Measurements from ENCODE around the gene SLC35A3.

Gene SLC35A3

DNA sequence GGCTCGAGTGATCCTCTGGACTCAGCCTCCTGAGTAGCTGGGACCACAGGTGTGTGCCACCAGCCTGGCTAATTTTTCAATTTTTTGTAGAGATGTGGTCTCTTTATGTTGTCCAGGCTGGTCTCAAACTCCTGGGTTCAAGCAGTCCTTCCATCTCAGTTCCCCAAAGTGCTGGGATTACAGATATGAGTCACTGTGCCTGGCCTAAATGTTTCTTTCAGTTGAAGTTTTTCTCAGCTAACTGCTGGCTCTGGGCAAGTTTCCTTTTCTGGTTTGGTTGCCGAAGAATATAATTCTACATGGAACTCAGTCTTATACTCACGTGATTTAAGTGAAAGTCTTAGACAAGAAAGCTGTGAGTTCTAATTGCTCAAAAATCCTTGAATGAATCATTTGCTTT, 106.0 kb downstream of the SLC35A3 start:
- no peak overlapping the region for H3K4me3 ChIP-seq (ENCODE audit: low read depth, low read length)
- no peak for TF ChIP-seq CTCF (IDR thresholded peaks at IDR 0.05; ENCODE audit: low read depth, low read length)

- H3K4me3 ChIP-seq (ENCODE audit: low read depth, low read length): no peak overlapping the region
- TF ChIP-seq CTCF (IDR thresholded peaks at IDR 0.05; ENCODE audit: low read depth, low read length): no peak
Observed at GRCh38 chr1:100076319-100076718, 106.5 kb downstream of the SLC35A3 start.

DNA sequence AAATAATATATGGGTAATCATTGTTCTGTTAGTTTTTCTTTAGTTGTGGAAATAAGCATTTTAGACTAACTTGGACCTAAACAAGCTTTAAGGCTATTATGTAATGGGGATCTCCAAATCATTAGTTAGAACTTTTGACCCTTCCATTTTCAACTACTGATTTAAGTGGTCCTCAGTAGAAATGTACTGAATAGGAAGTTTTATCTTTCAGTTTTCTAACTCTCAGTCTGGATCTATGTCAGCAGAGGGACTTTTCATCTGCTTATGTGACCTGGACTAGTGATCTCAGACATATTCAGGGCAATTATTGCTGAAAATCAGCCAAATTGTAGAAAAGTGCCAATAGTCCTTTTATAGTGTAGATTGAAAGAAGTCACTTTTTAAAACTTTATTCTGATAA, 106.9 kb downstream of the SLC35A3 start:
- H3K4me3 ChIP-seq (ENCODE audit: low read depth, low read length): no peak overlapping the region
- no peak for TF ChIP-seq CTCF (IDR thresholded peaks at IDR 0.05; ENCODE audit: low read depth, low read length)

DNA sequence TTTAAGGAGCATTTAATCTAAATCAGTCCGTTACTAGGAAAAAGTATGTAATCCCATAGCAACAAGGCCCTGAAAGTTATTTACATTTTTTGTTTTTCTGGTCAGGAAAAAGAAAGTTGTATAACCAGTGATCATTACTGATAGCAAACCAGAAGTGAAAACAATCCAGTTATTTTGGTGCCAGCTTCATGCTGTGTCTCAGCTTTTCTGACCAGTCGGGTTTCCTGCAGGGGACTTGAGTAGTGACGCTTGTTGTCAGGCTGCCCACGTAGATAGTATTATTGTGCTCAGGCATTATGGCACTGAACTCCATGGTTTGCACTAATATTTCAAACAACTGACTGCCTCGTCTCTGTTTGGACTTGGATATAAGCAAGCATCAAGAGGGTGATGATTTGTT, 107.7 kb downstream of the SLC35A3 start:
- no peak overlapping the region for H3K4me3 ChIP-seq (ENCODE audit: low read depth, low read length)
- no peak for TF ChIP-seq CTCF (IDR thresholded peaks at IDR 0.05; ENCODE audit: low read depth, low read length)

DNA sequence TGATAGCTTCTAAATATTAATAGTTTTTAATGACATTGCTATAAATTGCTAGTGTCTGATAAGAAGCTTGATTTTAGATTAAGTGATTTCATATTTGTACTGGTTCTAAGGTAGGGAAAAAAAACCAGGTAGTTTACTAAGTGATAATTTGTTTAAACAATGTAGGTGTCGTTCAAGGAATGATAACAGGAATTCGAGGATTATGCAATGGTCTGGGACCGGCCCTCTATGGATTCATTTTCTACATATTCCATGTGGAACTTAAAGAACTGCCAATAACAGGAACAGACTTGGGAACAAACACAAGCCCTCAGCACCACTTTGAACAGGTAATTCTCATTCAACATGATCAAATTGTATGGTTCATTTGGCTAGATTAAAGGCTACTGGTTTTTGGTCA, 110.5 kb downstream of the SLC35A3 start:
- no peak for TF ChIP-seq CTCF (IDR thresholded peaks at IDR 0.05; ENCODE audit: low read depth, low read length)
- H3K4me3 ChIP-seq (ENCODE audit: low read depth, low read length): no peak overlapping the region
